Osteocyte (in vitro differentiated cells): Measurements from ENCODE around the gene IL4. TPM values are rescaled to one million over a fixed set of nuclear protein-coding genes. Genes with fewer than 3 reads are reported as not detected.

ENCODE experiments used
- DNase-seq: peaks from one replicate; pipeline ENCODE4 v3.0.0; 2021; ENCODE audit warnings: mixed read lengths; ENCODE audit not compliant: unreplicated experiment; ENCODE audit errors: extremely low spot score
- H3K27ac Mint-ChIP-seq: one replicate; pipeline ENCODE4 v1.8.0; 2021; ENCODE audit warnings: mild to moderate bottlenecking, mixed read lengths; ENCODE audit not compliant: unreplicated experiment
- H3K27me3 Mint-ChIP-seq: one replicate; pipeline ENCODE4 v1.8.0; 2021; ENCODE audit warnings: mixed read lengths; ENCODE audit not compliant: unreplicated experiment
- H3K36me3 Mint-ChIP-seq: one replicate; pipeline ENCODE4 v1.8.0; 2021; ENCODE audit warnings: mixed read lengths; ENCODE audit not compliant: unreplicated experiment
- H3K4me1 Mint-ChIP-seq: one replicate; pipeline ENCODE4 v1.8.0; 2021; ENCODE audit warnings: mixed read lengths; ENCODE audit not compliant: unreplicated experiment
- H3K4me3 Mint-ChIP-seq: one replicate; pipeline ENCODE4 v1.8.0; 2021; ENCODE audit warnings: mild to moderate bottlenecking, moderate library complexity, mixed read lengths; ENCODE audit not compliant: unreplicated experiment
- H3K9me3 Mint-ChIP-seq: one replicate; pipeline ENCODE4 v1.8.0; 2021; ENCODE audit warnings: mixed read lengths; ENCODE audit not compliant: unreplicated experiment
- CTCF ChIP-seq: fragments of 200-600 bp; sonication (generic); IDR thresholded peaks from 2 replicates; pipeline ENCODE4 v1.5.0; 2021; ENCODE audit warnings: antibody characterized with exemption, mild to moderate bottlenecking, moderate library complexity
- total RNA-seq: library from RNA; stranded (reverse); gene quantifications from 2 replicates; pipeline ENCODE4 v1.2.1, GENCODE V29; 2021

Gene IL4
- total RNA-seq, 1 donor from 2014 or later: not detected

GRCh38 chr5:132695956-132696355 is 22.2 kb downstream of the IL4 start:
- H3K4me3 Mint-ChIP-seq: no peak overlapping the region

GRCh38 chr5:132704875-132705274 is 31.1 kb downstream of the IL4 start:
- no peaks in the 10 kb centered on the region for H3K27me3 Mint-ChIP-seq
- peaks cover 41% of the 10 kb centered on the region for H3K36me3 Mint-ChIP-seq
- H3K4me1 Mint-ChIP-seq: no peaks in the 10 kb centered on the region
- no peak overlapping the region for H3K4me3 Mint-ChIP-seq
- H3K9me3 Mint-ChIP-seq: no peaks in the 10 kb centered on the region
- no peak for DNase-seq
- no peak for TF ChIP-seq CTCF
- no peak overlapping the region for H3K27ac Mint-ChIP-seq

More at GRCh38 chr5:132695956-132696355, 22.2 kb downstream of the IL4 start:
- no peak for TF ChIP-seq CTCF
- H3K27ac Mint-ChIP-seq: no peak overlapping the region
- H3K9me3 Mint-ChIP-seq: no peaks in the 10 kb centered on the region
- H3K27me3 Mint-ChIP-seq: no peaks in the 10 kb centered on the region
- no peaks in the 10 kb centered on the region for H3K4me1 Mint-ChIP-seq
- DNase-seq: no peak
- H3K36me3 Mint-ChIP-seq: peaks cover 34% of the 10 kb centered on the region

GRCh38 chr5:132708645-132709044 is 34.9 kb downstream of the IL4 start:
- H3K36me3 Mint-ChIP-seq: peaks cover 23% of the 10 kb centered on the region
- H3K27ac Mint-ChIP-seq: no peak overlapping the region
- H3K4me1 Mint-ChIP-seq: no peaks in the 10 kb centered on the region
- no peak for TF ChIP-seq CTCF
- no peak overlapping the region for H3K4me3 Mint-ChIP-seq
- H3K27me3 Mint-ChIP-seq: no peaks in the 10 kb centered on the region
- no peak for DNase-seq
- H3K9me3 Mint-ChIP-seq: no peaks in the 10 kb centered on the region

- no peaks in the 10 kb centered on the region for H3K4me1 Mint-ChIP-seq
- no peak for DNase-seq
- peak; percentile 61 for TF ChIP-seq CTCF
- H3K36me3 Mint-ChIP-seq: peaks cover 24% of the 10 kb centered on the region
- no peak overlapping the region for H3K4me3 Mint-ChIP-seq
- H3K27me3 Mint-ChIP-seq: no peaks in the 10 kb centered on the region
- no peaks in the 10 kb centered on the region for H3K9me3 Mint-ChIP-seq
- H3K27ac Mint-ChIP-seq: no peak overlapping the region
Observed at GRCh38 chr5:132714456-132715307, 40.9 kb downstream of the IL4 start.

- Mint-ChIP-seq H3K27me3 (no peaks in the 10 kb centered on the region), H3K27ac (no peak overlapping the region), H3K4me3 (no peak overlapping the region), H3K9me3 (no peaks in the 10 kb centered on the region), H3K36me3 (peaks cover 30% of the 10 kb centered on the region), H3K4me1 (no peaks in the 10 kb centered on the region)
- no peak for TF ChIP-seq CTCF
- no peak for DNase-seq
Observed at GRCh38 chr5:132718544-132719312, 44.9 kb downstream of the IL4 start.
